HCT116 (cell line): ENCODE measurements around the gene GRM8. TPM values are rescaled to one million over a fixed set of nuclear protein-coding genes. Genes with fewer than 3 reads are reported as not detected.

ENCODE experiments used
- ATAC-seq: fragments of 200-7000 bp; cut with Tn5 transposase; 2 replicates; pipeline ENCODE4 v1.9.1; 2020; ENCODE audit warnings: mild to moderate bottlenecking, moderate library complexity
- BruUV-seq: library from RNA; stranded (reverse); fragments of 400-500 nt; replicated peaks from 2 replicates; lab custom pipeline; 2021; lab: Mats Ljungman, UMichigan
- CTCF ChIA-PET: fragments of 300-600 bp; sonication (Branson Sonifier 250); formaldehyde crosslinking; loops from one replicate; lab custom pipeline; 2021; ENCODE audit warnings: antibody characterized with exemption; lab: Charles Lee
- POLR2A ChIA-PET: fragments of 300-600, 350-600 bp; sonication (Branson Sonifier 250); formaldehyde crosslinking; loops from one replicate; lab custom pipeline; 2021; ENCODE audit warnings: antibody characterized with exemption; lab: Charles Lee
- RAD21 ChIA-PET, 2 experiments: fragments of 300-600 bp; sonication (Branson Sonifier 250); formaldehyde crosslinking; loops; one replicate each; lab custom pipeline; 2023; ENCODE audit warnings: low total read pairs in 2 of 2; ENCODE audit not compliant: uncharacterized antibody in 2 of 2, unreplicated experiment in 2 of 2, low non-redundant PET in 1 of 2; lab: Charles Lee
- DNase-seq: peaks from one replicate; pipeline ENCODE4 v3.0.0-alpha.2; 2010; ENCODE audit warnings: low read depth, low spot score
- H2AFZ ChIP-seq: fragments of 200-600 bp; shearing (Covaris generic), sonication (generic); 2 replicates; pipeline ENCODE4 v1.6.1; 2017; ENCODE audit warnings: low read depth, mixed run types, mixed read lengths, antibody characterized with exemption, low read length; ENCODE audit not compliant: poor library complexity, severe bottlenecking
- H3K27ac ChIP-seq: 2 replicates; pipeline ENCODE4 v1.5.1; 2012; ENCODE audit warnings: low read depth, low read length
- H3K27me3 ChIP-seq: fragments of 200-600 bp; sonication (generic); 2 replicates; pipeline ENCODE4 v1.6.1; 2016; ENCODE audit warnings: mixed run types, low read length, mixed read lengths; ENCODE audit not compliant: insufficient read depth
- H3K36me3 ChIP-seq, 2 experiments: fragments of 200-500 bp in 1 of 2; fragments of 200-600 bp in 1 of 2; sonication (Bioruptor generic) in 1 of 2; sonication (generic) in 1 of 2; 2 replicates each; pipeline versions ENCODE4 v1.5.1 to v1.6.1; 2014 to 2016; ENCODE audit warnings: low read length in 2 of 2, inconsistent platforms in 1 of 2, mixed read lengths in 1 of 2, mixed run types in 1 of 2; ENCODE audit not compliant: insufficient read depth in 2 of 2, control insufficient read depth in 1 of 2
- H3K4me1 ChIP-seq, 2 experiments: fragments of 200-600 bp in 1 of 2; sonication (generic) in 1 of 2; 2 replicates each; pipeline versions ENCODE4 v1.5.1 to v1.6.1; 2012 to 2017; ENCODE audit warnings: low read length in 2 of 2, inconsistent platforms in 1 of 2, mild to moderate bottlenecking in 1 of 2, mixed read lengths in 1 of 2, mixed run types in 1 of 2, moderate library complexity in 1 of 2; ENCODE audit not compliant: insufficient read depth in 2 of 2, control insufficient read depth in 1 of 2
- H3K4me2 ChIP-seq: fragments of 200-600 bp; sonication (generic); 2 replicates; pipeline ENCODE4 v1.6.1; 2017; ENCODE audit warnings: mixed run types, low read length, mixed read lengths
- H3K4me3 ChIP-seq, 2 experiments: fragments of 200-600 bp in 1 of 2; sonication (generic) in 1 of 2; replicated peaks in 1 of 2; 2 replicates each; pipeline ENCODE4 v1.5.1; 2011 to 2016; ENCODE audit warnings: low read length in 2 of 2, control low read depth in 1 of 2, low read depth in 1 of 2, mild to moderate bottlenecking in 1 of 2, mixed read lengths in 1 of 2, mixed run types in 1 of 2
- H3K79me2 ChIP-seq: fragments of 200-600 bp; sonication (generic); 2 replicates; pipeline ENCODE4 v1.6.1; 2017; ENCODE audit warnings: mild to moderate bottlenecking, mixed run types, low read length, moderate library complexity, mixed read lengths; ENCODE audit not compliant: insufficient read depth
- H3K9ac ChIP-seq: fragments of 200-600 bp; sonication (generic); 2 replicates; pipeline ENCODE4 v1.6.1; 2016; ENCODE audit warnings: low read length, mixed read lengths
- H3K9me2 ChIP-seq: fragments of 200-600 bp; sonication (generic), shearing (Covaris generic); 2 replicates; pipeline ENCODE4 v1.6.1; 2017; ENCODE audit warnings: mixed run types, mild to moderate bottlenecking, moderate library complexity; ENCODE audit not compliant: insufficient read depth
- H3K9me3 ChIP-seq, 2 experiments: fragments of 200-500 bp in 1 of 2; fragments of 200-600 bp in 1 of 2; sonication (Bioruptor generic) in 1 of 2; sonication (generic) in 1 of 2; 2 replicates each; pipeline ENCODE4 v1.6.1; 2014 to 2017; ENCODE audit warnings: low read length in 2 of 2, mixed read lengths in 2 of 2, inconsistent platforms in 1 of 2, low read depth in 1 of 2, mild to moderate bottlenecking in 1 of 2, mixed run types in 1 of 2, moderate library complexity in 1 of 2; ENCODE audit not compliant: control insufficient read depth in 1 of 2, insufficient read depth in 1 of 2
- H4K20me1 ChIP-seq: fragments of 200-600 bp; sonication (generic), shearing (Covaris generic); 2 replicates; pipeline ENCODE4 v1.6.1; 2017; ENCODE audit warnings: mixed run types, mild to moderate bottlenecking, moderate library complexity; ENCODE audit not compliant: insufficient read depth
- CBX3 ChIP-seq: IDR thresholded peaks from 2 replicates; pipeline ENCODE4 v1.6.1; 2012; ENCODE audit warnings: low read depth
- RAD21 ChIP-seq: IDR thresholded peaks from 2 replicates; pipeline ENCODE4 v1.6.1; 2012; ENCODE audit warnings: low read depth, mild to moderate bottlenecking
- SIN3A ChIP-seq: IDR thresholded peaks from 2 replicates; pipeline ENCODE4 v1.6.1; 2012; ENCODE audit warnings: low read depth
- YY1 ChIP-seq: IDR thresholded peaks from 2 replicates; pipeline ENCODE4 v1.6.1; 2011; ENCODE audit warnings: low read length, low read depth, moderate library complexity, mild to moderate bottlenecking; ENCODE audit not compliant: insufficient replicate concordance; ENCODE audit errors: extremely low read depth
- intact Hi-C: fragments of 100-400 bp; cut with micrococcal nuclease; formaldehyde crosslinking; loops from 2 replicates; pipeline ENCODE4 v1.10.0; 2022
- total RNA-seq: library from RNA; stranded (reverse); gene quantifications from one replicate; pipeline ENCODE4 v1.2.1, GENCODE V29; 2021; ENCODE audit not compliant: unreplicated experiment
- TF ChIP-seq, protein P1 (sequence below), 3 experiments: fragments of 200-600 bp in 1 of 3; sonication (generic) in 1 of 3; IDR thresholded peaks in 2 of 3; conservative IDR thresholded peaks in 1 of 3; 2 replicates each; pipeline ENCODE4 v1.5.1; 2012 to 2017; ENCODE audit warnings: low read depth in 2 of 3, low read length in 2 of 3, antibody characterized with exemption in 1 of 3, borderline replicate concordance in 1 of 3, control low read depth in 1 of 3, mild to moderate bottlenecking in 1 of 3, mixed read lengths in 1 of 3, mixed run types in 1 of 3, moderate library complexity in 1 of 3; ENCODE audit not compliant: insufficient read depth in 1 of 3
- TF ChIP-seq, protein P2 (sequence below): IDR thresholded peaks from 2 replicates; pipeline ENCODE4 v1.6.1; 2011; ENCODE audit warnings: mild to moderate bottlenecking, low read length, moderate library complexity; ENCODE audit not compliant: insufficient replicate concordance; ENCODE audit errors: extremely low read depth

The GRM8 gene
- total RNA-seq, 1 experiment from 2014 or later = 0.05 TPM

DNA sequence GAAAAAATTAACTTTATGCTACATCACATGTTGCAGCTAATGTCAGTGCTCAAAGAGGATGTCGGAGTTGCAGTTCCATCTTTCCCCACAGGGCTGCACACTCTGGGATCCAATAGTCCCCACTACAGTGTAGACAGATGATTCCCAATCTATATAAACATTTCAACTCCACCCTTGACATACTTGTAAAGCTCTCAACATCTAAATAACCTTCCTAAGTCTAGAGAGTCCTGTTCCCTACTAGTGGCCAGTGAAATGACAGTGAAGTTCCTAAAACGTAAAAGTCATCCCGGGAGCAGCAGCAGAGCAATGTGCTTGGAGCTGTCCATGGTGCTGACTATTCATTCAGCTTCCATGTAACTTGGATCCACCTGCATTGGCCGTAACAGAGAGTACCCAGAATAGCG, 145.1 kb downstream of the GRM8 start:
- no peak overlapping the region for H3K27ac ChIP-seq
- BruUV-seq = no TSS peak

More for the DNA sequence above, 145.1 kb downstream of the GRM8 start:
- ChIA-PET RAD21 (no interaction called here), CTCF (interaction anchor here (0.6 to 1.7 kb wide), 3 partner anchors 407 to 1102 kb away, joined by 4 to 6 read pairs (median 4); no protein-coding TSS in a partner anchor), POLR2A (no interaction called here)
- Histone ChIP-seq H3K4me3 (no peak overlapping the region), H3K9me3 (no peaks in the 10 kb centered on the region), H3K4me1 (no peaks in the 10 kb centered on the region), H3K36me3 (no peaks in the 10 kb centered on the region), H3K4me2 (no peak overlapping the region), H2AFZ (no peak overlapping the region), H3K27me3 (no peaks in the 10 kb centered on the region), H3K9me2 (no peaks in the 10 kb centered on the region), H3K9ac (no peak overlapping the region), H4K20me1 (no peaks in the 10 kb centered on the region), H3K79me2 (no peaks in the 10 kb centered on the region)
- peak; percentile 86 for ATAC-seq
- TF ChIP-seq, protein P1, sequence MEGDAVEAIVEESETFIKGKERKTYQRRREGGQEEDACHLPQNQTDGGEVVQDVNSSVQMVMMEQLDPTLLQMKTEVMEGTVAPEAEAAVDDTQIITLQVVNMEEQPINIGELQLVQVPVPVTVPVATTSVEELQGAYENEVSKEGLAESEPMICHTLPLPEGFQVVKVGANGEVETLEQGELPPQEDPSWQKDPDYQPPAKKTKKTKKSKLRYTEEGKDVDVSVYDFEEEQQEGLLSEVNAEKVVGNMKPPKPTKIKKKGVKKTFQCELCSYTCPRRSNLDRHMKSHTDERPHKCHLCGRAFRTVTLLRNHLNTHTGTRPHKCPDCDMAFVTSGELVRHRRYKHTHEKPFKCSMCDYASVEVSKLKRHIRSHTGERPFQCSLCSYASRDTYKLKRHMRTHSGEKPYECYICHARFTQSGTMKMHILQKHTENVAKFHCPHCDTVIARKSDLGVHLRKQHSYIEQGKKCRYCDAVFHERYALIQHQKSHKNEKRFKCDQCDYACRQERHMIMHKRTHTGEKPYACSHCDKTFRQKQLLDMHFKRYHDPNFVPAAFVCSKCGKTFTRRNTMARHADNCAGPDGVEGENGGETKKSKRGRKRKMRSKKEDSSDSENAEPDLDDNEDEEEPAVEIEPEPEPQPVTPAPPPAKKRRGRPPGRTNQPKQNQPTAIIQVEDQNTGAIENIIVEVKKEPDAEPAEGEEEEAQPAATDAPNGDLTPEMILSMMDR (IDR thresholded peaks at IDR 0.05 in 2 of 3, conservative IDR thresholded peaks at IDR 0.05 in 1 of 3; ENCODE audit: borderline replicate concordance in 1 of 3, insufficient read depth in 1 of 3, low read depth in 2 of 3, low read length in 2 of 3) = peak; percentile 41 to 76 (median 72); a peak in 5 of 6 replicates
- TF ChIP-seq CBX3 (peak; percentile 48; the same call in 1 of the 2 replicates), SIN3A (0 out of 2 replicates have a peak, but pooled peaks have one; percentile 40), YY1 (no peak), RAD21 (peak; percentile 31; the same call in 1 of the 2 replicates)
- TF ChIP-seq, protein P2, sequence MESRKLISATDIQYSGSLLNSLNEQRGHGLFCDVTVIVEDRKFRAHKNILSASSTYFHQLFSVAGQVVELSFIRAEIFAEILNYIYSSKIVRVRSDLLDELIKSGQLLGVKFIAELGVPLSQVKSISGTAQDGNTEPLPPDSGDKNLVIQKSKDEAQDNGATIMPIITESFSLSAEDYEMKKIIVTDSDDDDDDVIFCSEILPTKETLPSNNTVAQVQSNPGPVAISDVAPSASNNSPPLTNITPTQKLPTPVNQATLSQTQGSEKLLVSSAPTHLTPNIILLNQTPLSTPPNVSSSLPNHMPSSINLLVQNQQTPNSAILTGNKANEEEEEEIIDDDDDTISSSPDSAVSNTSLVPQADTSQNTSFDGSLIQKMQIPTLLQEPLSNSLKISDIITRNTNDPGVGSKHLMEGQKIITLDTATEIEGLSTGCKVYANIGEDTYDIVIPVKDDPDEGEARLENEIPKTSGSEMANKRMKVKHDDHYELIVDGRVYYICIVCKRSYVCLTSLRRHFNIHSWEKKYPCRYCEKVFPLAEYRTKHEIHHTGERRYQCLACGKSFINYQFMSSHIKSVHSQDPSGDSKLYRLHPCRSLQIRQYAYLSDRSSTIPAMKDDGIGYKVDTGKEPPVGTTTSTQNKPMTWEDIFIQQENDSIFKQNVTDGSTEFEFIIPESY = no peak
- DNase-seq = peak; percentile 33
- intact Hi-C loops = loop anchor here (1.0 to 5.0 kb wide), 2 partner anchors 145 to 407 kb away; partner anchors contain the start of gene GRM8
